HG03521 (cell line): ENCODE measurements around the gene PDE1A.

Experiments used
- ATAC-seq: cut with Tn5 transposase; IDR thresholded peaks from one replicate; pipeline ENCODE4 v1.9.1; 2021; ENCODE audit warnings: mild to moderate bottlenecking, moderate library complexity; ENCODE audit not compliant: unreplicated experiment

The PDE1A gene

DNA sequence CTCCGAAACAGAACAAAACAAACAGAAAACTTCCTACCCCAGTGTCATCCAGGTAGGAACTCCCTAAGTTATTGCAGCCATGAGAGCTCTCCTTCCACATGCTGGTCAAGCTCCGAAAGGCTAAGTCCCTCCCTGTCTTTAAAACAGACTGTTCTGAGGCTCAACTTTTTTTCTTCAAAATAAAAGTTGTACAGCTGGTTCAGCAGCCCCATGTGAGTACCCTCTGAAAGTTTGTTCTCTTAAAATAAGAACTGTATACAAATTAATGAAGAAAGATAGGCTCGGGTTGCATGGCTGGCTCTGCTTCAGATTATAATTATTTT is at the start of gene PDE1A:
TSS of gene PDE1A (minus strand) at position 119 of the 323 bp plus-strand sequence.
- no peak for ATAC-seq

DNA sequence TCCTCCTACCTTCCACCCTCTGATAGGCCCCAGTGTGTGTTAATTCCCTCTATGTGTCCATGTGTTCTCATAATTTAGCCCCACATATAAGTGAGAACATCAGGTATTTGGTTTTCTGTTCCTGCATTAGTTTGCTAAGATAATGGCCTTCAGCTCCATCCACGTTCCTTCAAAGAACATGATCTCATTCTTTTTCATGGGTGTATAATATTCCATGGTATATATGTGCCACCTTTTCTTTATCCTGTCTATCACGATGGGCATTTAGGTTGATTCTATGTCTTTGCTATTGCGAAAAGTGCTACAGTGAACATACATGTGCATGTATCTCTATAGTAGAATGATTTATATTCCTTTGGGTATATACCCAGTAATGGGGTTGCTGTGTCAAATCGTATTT is 46.8 kb upstream of the PDE1A start:
- ATAC-seq, result no peak

DNA sequence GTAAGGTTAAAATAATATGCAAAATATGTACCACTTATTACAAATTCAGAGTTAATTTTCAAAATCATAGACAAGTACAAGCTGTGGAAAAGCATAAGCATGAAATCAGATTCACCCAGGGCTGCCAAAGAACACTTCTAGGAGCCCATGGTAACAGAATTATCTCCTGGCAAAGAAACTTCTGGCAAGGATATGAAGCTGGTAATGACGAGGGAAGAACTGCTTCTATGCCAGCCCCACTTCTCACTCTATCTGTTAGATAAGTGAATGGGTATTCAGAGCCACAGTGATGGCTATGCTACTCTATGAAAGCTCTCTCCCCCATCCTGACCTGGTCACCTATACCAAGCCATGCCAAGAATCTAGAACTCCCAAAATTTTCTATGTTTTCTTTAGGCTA is 36.9 kb upstream of the PDE1A start:
- ATAC-seq, result no peak

DNA sequence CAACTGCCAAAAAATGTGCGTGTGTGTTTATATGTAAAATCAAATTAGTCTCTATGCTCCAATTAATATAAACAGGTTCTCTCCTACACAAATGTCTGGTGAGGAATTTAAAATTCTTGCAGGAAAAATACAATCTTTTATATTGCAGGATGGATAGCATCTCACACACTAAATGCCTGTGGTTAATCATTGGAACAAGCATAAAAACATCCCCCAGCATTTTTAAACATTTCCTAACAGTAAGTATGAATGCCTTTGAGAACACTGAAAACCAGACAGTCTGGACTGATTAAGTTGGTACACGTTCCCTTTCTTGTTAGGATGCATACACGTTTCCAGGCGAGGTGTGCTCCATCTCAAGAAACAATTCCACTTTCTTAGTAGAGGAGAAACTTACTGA is 29.9 kb upstream of the PDE1A start:
- no peak for ATAC-seq

DNA sequence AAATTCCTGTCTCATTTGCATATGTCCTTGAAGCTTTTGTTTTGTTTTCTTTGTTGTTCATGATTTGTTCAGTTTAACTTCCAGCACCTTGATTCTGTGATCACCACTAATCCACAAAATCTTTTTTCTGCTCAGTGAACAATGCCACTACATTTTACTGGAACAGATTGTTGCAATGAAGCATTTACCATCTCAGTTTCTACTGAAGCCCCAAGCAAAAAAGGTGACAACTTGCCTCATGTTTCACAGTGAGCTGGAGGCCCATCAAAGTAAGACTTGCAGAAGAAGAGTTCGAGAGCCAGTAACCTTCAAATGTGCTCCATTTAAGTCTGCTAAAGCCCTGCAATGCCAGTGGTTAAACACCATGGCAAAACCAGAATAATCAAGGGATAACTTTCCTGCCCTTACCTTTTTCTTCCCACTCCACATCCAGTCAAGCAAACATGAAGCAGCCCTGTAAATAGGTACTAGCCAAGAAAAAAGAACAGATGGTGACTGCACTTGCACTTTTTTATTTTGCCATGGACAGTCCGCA is 25.7 kb upstream of the PDE1A start:
- ATAC-seq, result no peak

DNA sequence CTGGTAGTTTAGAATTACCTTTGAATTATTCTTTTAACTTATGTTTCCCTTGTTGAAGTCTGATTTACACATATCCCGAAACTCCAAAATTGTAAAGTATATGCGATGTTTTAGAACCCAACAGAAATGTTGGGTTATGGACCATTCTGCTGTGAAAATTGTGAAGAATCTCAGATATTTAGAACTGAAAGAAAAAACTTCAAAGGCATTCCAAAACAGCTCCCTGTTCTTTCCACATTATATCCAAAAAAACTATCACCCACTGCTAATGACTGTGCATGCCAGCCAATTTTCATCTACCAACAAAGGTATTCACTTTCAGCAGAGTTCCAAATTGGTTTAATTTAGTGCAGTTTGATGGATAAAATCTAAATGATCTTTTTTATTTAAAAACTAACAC is 21.5 kb upstream of the PDE1A start:
- no peak for ATAC-seq

DNA sequence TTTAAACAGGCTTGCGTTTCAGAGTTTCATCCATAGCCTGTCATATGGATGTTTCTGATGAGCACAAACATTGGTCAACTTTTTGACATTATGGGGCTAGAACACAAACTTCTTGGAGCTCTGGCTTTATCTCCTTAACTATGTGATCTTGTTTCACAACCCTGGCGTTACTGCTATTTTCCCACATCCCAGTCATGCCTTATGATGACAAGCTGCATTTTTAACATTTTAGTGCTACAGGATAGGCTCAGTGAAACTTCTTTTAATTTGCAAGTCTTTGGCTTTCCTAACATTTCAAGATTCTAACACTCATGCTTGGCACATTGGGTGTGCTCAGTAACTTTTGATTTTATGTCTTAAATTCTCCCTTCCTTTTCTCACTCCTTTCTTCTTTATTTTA is 21.0 kb upstream of the PDE1A start:
- ATAC-seq, result no peak

DNA sequence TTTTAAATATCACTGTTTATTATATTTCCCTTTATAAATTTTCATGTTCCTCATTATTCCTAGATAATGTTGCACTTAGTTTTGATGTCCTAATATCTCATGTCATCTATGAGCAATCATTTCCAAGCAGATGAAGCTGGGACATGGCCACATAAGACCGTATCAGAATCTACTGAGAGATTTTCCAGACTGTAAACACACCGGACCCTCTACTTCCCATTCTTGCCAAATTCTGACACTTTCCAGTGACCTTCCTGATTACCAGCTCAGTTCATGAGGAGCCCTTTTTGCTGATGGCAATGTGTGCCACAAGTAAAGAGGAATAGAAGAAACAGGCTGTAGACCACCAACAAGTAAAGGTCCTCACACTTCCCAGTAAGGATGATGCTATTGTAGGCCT is 20.3 kb upstream of the PDE1A start:
- ATAC-seq, result no peak

DNA sequence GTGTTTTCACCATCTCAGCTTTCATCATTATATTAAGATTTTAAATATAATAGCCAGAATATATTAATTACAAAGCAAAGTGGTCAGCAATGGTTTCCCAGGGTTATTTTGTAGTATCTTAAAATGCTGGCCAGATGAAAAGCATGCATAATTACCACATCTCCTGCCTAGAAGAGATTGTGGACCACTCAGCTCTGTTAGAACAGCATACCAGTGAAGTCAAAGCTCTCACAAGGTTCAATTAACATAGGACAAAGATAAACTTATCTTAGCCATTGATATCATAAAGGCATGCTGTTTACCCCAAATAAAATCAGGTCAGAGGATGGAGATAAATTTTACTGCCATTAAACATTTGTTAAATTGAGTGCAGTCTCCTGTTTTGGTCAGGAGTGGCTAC is 19.3 kb upstream of the PDE1A start:
- no peak for ATAC-seq

DNA sequence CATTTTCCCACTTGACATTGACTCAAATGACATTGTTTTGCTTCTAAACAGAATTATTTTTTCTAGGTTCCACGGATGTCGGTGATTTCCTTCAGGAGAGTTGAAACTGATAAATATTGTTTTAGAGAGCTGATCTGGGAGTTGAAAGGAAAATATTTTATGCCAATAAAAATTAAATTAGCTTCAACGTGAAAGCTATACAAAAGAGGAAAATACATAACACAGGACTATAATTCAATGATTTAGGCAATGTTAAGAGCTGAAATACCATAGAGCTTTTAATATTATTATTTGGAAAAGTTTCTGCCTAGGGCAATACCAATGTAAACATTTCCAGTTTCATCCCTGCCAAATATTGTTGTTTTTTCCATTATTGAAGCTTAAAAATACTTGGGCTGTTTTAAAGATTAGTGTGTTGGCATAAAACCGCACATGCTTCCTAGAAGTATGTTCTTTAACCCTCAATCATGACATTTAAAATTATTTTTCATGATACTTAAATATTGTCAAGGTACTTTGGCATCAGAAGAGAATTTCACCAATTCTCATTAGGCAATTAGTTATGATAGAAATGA is 18.6 kb upstream of the PDE1A start:
- no peak for ATAC-seq

DNA sequence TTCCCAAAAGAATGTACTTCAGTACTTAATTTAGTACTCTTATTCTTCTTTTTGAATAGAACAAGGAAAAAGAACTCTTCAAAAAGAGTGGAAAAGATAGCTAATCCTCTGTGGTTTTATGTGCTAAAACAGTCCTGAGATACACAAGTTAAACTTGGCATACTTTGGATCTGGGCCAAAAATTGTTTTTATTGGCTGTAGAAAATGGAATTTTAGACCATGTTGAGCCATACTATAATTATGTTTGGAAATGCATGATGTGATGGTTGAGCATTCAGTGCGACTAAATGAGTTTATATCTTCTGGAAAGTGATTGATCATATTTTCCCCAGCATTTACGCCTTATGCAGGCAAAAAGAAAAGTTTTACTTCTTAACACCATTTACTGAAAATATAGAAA is 18.0 kb upstream of the PDE1A start:
- ATAC-seq, result no peak

DNA sequence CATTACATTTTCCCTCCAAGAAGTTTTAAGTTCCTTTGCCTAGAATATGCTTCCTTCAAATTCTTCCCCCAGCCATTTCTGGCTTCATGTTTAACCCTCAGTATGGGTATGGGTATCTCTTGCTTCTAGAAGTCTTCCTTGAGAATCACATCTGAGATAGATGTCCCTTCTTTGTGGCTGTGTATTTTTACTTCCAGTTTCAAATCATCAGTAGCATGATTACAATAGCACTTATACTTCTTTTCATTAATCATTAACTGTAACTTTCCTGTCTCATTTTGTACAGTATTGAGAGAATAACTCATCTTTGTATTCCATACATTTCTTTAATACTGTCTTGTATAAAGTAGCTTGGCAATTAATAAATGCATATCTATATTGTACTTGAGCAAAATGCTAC is 17.3 kb upstream of the PDE1A start:
- no peak for ATAC-seq

DNA sequence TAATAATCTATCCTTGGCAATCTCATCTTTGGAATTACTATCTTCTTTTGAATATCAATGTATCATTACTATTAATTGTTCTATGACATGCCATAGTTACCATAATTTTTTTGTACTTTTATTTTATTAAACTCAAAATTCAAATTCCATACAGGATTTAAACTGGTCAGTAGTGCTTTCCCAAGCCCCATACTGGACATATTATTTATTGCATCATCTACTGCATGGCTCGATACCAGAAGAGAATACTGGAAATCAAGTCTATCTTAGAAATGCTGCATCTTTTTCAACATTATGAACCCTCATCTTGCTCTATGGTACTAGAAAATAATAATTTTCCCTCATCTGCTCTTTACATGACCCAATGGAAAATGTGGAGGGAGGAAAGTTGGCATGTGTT is 9.4 kb upstream of the PDE1A start:
- ATAC-seq, result no peak

DNA sequence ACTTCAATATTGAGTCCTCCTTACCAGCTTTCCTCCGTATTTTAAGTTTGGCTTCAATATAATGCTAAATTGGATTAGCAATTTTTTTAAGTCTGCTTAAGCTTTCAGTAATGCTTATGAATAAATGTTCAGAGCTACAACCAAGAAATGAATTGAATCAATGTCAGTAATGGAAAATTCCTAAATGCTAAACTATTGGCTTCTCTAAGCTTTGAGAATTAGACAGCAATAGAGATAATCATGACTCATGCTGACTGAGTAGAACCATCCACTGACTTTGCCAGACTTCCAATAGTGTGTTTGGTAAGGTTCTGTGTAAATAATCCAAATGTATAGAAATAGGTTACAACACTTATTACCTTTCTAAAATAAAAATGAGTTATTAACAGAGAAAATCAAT is 8.9 kb upstream of the PDE1A start:
- ATAC-seq, result no peak

DNA sequence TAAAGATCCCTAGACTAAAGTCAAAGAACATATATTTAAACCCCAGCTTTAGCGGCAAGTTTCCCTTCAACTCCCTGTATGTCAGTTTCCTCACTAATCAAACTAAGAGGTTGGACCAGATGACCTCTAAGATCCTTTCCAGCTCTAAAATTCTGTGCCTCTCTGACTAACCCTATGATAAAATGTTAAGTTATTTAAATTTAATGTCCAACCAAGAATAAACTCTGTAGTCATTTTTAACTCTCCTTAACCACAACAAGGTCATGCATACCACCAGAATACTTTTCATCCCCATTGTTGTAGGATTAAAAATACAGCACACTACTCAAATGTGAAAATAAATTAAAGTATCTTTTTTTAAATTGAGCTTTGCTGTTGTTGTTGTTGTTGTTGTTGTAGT is 5.2 kb upstream of the PDE1A start:
- no peak for ATAC-seq

DNA sequence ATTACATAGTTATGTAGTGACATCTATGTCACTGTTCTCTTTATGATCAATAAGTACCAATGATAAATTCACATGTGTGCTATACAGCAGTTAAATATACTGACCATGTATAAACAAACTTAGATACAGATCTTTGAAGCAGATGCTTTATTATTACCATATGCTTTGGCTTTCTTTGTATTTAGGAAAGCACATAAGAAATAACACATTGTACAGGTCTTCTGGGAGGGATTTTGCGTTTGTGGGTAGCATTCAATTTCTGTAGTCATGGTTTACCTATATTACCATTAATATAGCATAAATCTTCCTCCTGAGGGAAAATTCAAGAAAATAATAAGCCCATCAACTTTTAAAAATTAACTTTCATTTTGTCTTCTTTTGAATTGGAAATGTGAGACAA is 1.6 kb upstream of the PDE1A start:
- no peak for ATAC-seq

DNA sequence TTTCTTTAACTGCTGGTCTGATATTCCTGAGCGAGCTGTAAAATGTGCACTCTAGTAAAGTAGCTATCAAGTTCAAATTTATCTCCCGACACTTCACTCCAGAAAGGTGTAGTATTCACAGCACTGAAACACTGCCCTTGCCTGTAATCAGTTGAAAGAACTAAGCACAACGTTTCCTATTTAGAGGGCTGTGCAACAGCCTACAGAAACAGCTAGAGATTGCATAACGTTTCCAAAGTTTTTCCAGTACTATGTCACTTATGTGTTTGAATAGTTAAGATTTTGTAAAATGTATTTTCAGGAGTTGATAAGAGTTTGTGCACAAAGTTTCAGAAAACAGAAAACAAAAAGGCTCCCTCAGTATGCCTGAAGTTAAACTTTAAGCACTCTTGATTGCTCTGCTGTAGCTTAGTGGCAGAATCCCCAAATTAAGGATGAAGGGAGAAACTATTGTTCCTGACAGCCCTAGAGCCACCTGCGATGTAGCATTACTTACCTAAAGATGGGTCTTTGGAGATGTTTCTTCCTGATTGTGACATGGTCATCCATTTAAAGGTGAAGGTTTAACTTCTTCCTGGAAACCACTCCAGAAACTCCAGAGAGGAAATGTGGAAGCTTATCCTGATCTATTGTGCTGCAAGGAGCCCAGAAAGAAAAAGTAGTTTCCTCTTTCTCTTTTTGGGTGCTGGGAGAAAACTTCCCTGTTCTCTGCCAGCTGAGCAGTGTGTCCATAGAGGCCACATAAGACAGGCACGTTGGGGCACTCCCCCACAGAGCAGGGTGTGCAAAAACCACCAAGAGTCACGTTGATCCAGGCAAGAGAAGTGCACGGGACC is 536 bp downstream of the PDE1A start:
- no peak for ATAC-seq

DNA sequence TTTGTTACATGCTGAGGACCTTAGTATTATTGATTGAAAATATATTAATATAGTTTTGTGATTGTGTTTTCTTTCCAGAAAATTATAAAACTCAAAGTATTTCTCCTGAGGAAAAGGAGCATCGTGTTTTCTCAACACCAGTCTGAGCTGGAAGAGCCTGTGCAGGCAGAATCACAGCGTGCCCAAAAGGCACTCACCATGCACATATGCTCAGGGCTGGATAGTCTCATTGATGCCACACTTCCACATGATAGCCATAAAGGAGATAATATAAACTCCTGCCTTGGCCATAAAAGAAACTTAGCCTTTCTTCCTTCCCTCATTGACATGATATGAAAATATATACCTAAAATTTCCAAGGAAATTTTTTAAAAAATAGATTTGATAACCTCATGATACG is 4.0 kb downstream of the PDE1A start:
- ATAC-seq, result no peak

DNA sequence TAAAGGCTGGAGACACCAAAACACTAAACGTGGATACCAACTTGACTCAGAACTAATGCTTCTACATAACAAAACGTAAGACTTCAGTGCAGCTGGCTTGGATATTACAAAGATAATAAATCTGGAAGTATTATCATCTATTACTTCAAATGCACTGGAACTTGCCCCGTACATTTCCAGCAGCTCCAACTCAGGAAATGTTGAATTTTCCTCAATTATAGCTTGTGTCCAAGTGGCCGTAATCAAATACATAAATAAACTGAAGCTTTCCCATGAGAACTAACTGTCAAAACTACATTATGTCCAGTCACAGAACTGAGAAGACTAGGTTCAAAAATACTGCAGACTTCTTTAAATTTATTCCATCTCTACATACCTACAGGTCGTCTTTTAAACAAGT is 6.2 kb downstream of the PDE1A start:
- ATAC-seq, result no peak

DNA sequence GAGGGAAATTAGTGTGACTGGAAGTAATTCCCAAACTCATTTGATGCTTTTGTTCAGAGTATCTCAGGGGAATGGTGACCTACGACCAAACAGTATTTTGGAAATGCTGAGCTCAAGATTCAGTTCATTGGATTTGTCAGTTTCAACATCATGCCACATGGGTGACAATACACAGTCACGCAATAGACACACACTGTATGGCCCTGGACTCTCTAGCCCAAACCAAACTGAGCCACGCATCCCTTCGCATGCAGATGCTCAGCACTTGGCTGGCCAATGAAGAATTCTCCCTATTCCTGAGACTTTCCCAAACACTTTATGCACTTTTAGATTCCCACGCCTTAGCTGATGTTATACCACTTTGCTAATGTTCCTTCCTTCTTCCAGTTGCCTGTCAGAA is 10.0 kb downstream of the PDE1A start:
- no peak for ATAC-seq

DNA sequence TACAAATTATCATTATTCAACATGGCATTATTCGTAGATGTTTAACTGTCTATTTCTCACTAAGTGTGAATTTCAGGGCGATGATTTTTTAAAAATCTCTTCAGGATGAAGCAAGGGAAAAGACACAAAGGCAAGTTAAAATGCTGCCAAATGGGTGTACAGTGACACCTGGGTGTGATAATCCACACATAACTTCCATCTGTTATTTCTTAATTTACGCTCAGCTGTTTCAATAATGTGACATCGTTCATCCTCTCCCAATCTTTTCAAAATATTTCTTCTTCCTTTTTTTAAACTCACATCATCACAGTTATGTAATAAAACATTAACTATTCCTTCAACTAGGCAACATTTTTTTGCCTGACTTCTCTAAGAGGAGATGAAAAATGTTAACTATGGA is 10.6 kb downstream of the PDE1A start:
- no peak for ATAC-seq

DNA sequence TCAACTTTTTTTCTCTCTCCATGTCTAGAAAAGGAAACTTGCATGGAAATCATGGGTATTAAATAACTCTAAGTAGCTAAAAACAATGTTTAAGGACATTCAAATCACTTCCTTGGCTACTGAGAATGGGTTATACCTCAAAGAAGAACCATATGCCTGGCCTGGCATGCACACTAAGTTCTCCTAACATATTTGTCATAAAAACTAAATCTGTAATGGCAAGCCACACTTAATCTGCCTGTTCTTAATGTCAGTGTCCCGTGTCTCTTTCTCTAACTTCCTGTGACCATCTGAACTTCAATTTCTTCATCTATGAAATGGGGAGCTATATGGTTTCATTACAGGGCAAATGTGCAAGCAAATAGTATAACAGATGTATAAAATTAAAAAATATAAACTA is 11.1 kb downstream of the PDE1A start:
- ATAC-seq, result no peak

DNA sequence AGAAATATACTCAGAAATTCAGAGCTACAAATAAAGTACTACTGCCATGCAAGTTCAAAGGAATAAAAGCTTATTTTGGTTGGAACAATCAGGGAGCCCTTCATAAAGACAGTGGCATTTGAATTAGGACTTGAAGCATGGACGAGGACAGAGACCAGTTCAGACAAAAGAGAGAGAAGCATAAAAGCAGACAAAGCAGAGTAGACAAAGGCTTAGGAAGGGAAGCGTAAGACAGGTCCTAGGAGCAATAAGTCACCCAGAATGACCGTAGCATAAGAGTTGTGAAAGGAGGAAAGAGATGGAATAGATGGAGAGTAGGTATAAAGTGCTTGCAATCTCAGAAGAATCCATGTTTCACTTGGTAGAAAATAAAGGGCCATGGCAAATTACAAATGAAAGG is 14.0 kb downstream of the PDE1A start:
- no peak for ATAC-seq
